ENCODE data around the gene SPSB3.

DNA sequence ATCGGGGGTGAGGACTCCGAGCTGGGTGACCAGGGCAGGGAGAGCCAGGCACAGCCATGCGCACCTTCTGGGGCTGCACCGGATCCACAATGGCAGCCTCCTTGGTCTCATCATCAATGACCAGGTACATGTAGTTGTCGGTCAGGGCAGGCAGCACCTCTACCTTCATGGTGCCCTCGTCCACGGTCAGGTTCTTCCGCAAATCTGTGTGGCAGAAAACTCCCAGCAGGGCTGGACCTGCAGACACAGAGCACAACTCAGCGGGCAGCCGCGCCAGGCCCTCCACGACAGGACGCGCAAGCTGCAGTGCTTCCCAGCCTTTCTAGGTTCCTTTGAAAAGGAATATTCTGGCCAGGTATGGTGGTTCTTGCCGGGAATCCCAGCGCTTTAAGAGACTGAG, 40.4 kb upstream of the SPSB3 start:
- no peak for TF ChIP-seq POLR2A (IDR thresholded peaks at IDR 0.05)
- TF ChIP-seq, protein P1, sequence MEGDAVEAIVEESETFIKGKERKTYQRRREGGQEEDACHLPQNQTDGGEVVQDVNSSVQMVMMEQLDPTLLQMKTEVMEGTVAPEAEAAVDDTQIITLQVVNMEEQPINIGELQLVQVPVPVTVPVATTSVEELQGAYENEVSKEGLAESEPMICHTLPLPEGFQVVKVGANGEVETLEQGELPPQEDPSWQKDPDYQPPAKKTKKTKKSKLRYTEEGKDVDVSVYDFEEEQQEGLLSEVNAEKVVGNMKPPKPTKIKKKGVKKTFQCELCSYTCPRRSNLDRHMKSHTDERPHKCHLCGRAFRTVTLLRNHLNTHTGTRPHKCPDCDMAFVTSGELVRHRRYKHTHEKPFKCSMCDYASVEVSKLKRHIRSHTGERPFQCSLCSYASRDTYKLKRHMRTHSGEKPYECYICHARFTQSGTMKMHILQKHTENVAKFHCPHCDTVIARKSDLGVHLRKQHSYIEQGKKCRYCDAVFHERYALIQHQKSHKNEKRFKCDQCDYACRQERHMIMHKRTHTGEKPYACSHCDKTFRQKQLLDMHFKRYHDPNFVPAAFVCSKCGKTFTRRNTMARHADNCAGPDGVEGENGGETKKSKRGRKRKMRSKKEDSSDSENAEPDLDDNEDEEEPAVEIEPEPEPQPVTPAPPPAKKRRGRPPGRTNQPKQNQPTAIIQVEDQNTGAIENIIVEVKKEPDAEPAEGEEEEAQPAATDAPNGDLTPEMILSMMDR (IDR thresholded peaks at IDR 0.05), result no peak

All from Peyer's patch (tissue), 4 donors.